Endothelial cell of umbilical vein (primary cell): Measurements from ENCODE around the gene PNKD. TPM values are rescaled to one million over a fixed set of nuclear protein-coding genes. Genes with fewer than 3 reads are reported as not detected.

ENCODE experiments used
- BruUV-seq: library from RNA; stranded (reverse); fragments of 400-500 nt; replicated peaks from 2 replicates; lab custom pipeline; 2021; lab: Mats Ljungman, UMichigan
- CTCF ChIA-PET: fragments of 300-600, 350-600 bp; sonication (Branson Sonifier 250); formaldehyde crosslinking; loops from one replicate; lab custom pipeline; 2021; ENCODE audit warnings: antibody characterized with exemption, inconsistent platforms; lab: Charles Lee
- POLR2A ChIA-PET: fragments of 300-600, 350-600 bp; sonication (Branson Sonifier 250); formaldehyde crosslinking; loops from one replicate; lab custom pipeline; 2021; ENCODE audit warnings: antibody characterized with exemption, inconsistent platforms; lab: Charles Lee
- DNase-seq: peaks from one replicate; pipeline ENCODE4 v3.0.0-alpha.2; 2011; ENCODE audit warnings: low read depth, low spot score
- FAIRE-seq: peaks from 2 replicates; lab custom pipeline; 2011; peaks lifted over from hg19 to GRCh38; lab: Jason Lieb, UNC
- H2AFZ ChIP-seq: 2 replicates; pipeline ENCODE4 v1.6.0; 2012; ENCODE audit warnings: low read depth, low read length, control low read depth, inconsistent platforms
- H3K27ac ChIP-seq: 2 replicates; pipeline ENCODE4 v1.5.1; 2011; ENCODE audit warnings: low read depth, mild to moderate bottlenecking, control low read depth, low read length, moderate library complexity; ENCODE audit not compliant: insufficient read depth
- H3K27me3 ChIP-seq, 2 experiments: 2 replicates each; pipeline versions ENCODE4 v1.6.0 to v1.6.1; 2011; ENCODE audit warnings: low read length in 2 of 2, mixed read lengths in 1 of 2; ENCODE audit not compliant: control insufficient read depth in 2 of 2, insufficient read depth in 2 of 2
- H3K36me3 ChIP-seq, 2 experiments: 2 replicates in 1 of 2; 3 replicates in 1 of 2; pipeline ENCODE4 v1.5.1; 2011; ENCODE audit warnings: low read length in 2 of 2, mild to moderate bottlenecking in 1 of 2, moderate library complexity in 1 of 2; ENCODE audit not compliant: control insufficient read depth in 2 of 2, insufficient read depth in 2 of 2; ENCODE audit errors: extremely low read depth in 1 of 2
- H3K4me1 ChIP-seq: 3 replicates; pipeline ENCODE4 v1.5.1; 2011; ENCODE audit warnings: mild to moderate bottlenecking, low read length; ENCODE audit not compliant: control insufficient read depth, insufficient read depth; ENCODE audit errors: extremely low read depth
- H3K4me2 ChIP-seq: 2 replicates; pipeline ENCODE4 v1.6.1; 2011; ENCODE audit warnings: low read length, control low read depth, mixed read lengths; ENCODE audit not compliant: insufficient read depth
- H3K4me3 ChIP-seq, 3 experiments: fragments of 200-600 bp in 1 of 3; sonication (generic), shearing (Covaris generic) in 1 of 3; replicated peaks in 1 of 3; 2 replicates each; pipeline ENCODE4 v1.5.1; 2011 to 2016; ENCODE audit warnings: control low read depth in 3 of 3, low read length in 3 of 3, mild to moderate bottlenecking in 2 of 3, inconsistent platforms in 1 of 3, low read depth in 1 of 3, moderate library complexity in 1 of 3; ENCODE audit not compliant: insufficient read depth in 1 of 3
- H3K79me2 ChIP-seq: 2 replicates; pipeline ENCODE4 v1.6.0; 2012; ENCODE audit warnings: low read length, inconsistent platforms; ENCODE audit not compliant: control insufficient read depth, insufficient read depth
- H3K9ac ChIP-seq: replicated peaks from 2 replicates; pipeline ENCODE3; 2011; ENCODE audit warnings: low read length, control low read depth; ENCODE audit not compliant: insufficient read depth; ENCODE audit errors: extremely low read depth
- H3K9me1 ChIP-seq: replicated peaks from 3 replicates; pipeline ENCODE4 v1.6.0; 2011; ENCODE audit warnings: mild to moderate bottlenecking, low read length; ENCODE audit not compliant: control insufficient read depth, insufficient read depth; ENCODE audit errors: extremely low read depth
- H3K9me3 ChIP-seq: replicated peaks from 2 replicates; pipeline ENCODE4 v1.5.1; 2012; ENCODE audit warnings: low read length, inconsistent platforms; ENCODE audit not compliant: control insufficient read depth, insufficient read depth
- H4K20me1 ChIP-seq: replicated peaks from 2 replicates; pipeline ENCODE3; 2011; ENCODE audit warnings: mild to moderate bottlenecking, low read length; ENCODE audit not compliant: control insufficient read depth, insufficient read depth; ENCODE audit errors: extremely low read depth
- CTCF ChIP-seq, 2 donors: IDR thresholded peaks; 1 replicate in 1 of 2; 2 replicates in 1 of 2; pipeline ENCODE4 v1.5.1; 2011; ENCODE audit warnings: low read length in 2 of 2, mild to moderate bottlenecking in 2 of 2, moderate library complexity in 2 of 2, control low read depth in 1 of 2, inconsistent platforms in 1 of 2, low read depth in 1 of 2; ENCODE audit not compliant: insufficient read depth in 1 of 2; ENCODE audit errors: extremely low read depth in 1 of 2
- FOS ChIP-seq: IDR thresholded peaks from 2 replicates; pipeline ENCODE4 v1.6.1; 2011; ENCODE audit warnings: mild to moderate bottlenecking, low read length, moderate library complexity, borderline replicate concordance; ENCODE audit not compliant: insufficient read depth
- GATA2 ChIP-seq: IDR thresholded peaks from 2 replicates; pipeline ENCODE4 v1.7.0; 2011; ENCODE audit warnings: low read depth, mild to moderate bottlenecking, moderate library complexity, mixed read lengths, low read length; ENCODE audit not compliant: insufficient read length, insufficient read depth
- JUN ChIP-seq: IDR thresholded peaks from 2 replicates; pipeline ENCODE4 v1.6.1; 2011; ENCODE audit warnings: borderline replicate concordance, low read depth; ENCODE audit not compliant: insufficient read length, insufficient read depth
- MYC ChIP-seq: IDR thresholded peaks from one replicate; pipeline ENCODE4 v1.6.1; 2011; ENCODE audit warnings: mild to moderate bottlenecking, low read depth, low read length
- POLR2A ChIP-seq: IDR thresholded peaks from 2 replicates; pipeline ENCODE4 v1.6.1; 2012; ENCODE audit warnings: low read depth, mild to moderate bottlenecking, control low read depth, low read length
- POLR2AphosphoS5 ChIP-seq: IDR thresholded peaks from 2 replicates; pipeline ENCODE4 v1.6.1; 2012; ENCODE audit warnings: low read depth, mild to moderate bottlenecking, control low read depth, low read length, moderate library complexity; ENCODE audit not compliant: insufficient read depth
- dilution Hi-C: fragments of 300-500 bp; cut with MboI; formaldehyde crosslinking; loops from one replicate; pipeline ENCODE4 v1.15.0; 2019; ENCODE audit warnings: low sequenced_read_pairs; ENCODE audit not compliant: extremely low pct_ligation_motif_present
- intact Hi-C: fragments of 100-400 bp; cut with micrococcal nuclease; formaldehyde crosslinking; loops from one replicate; pipeline ENCODE4 v1.10.0; 2022
- polyA plus RNA-seq, 4 experiments: library from polyadenylated mRNA; depleted of rRNA in 3 of 4; stranded (reverse) in 3 of 4; unstranded in 1 of 4; fragments of >200 nt; gene quantifications; 2 replicates each; pipeline versions ENCODE4 v1.2.1 to v1.2.3, GENCODE V29; 2011 to 2012; ENCODE audit warnings: missing spikeins in 1 of 4
- total RNA-seq: library from RNA; stranded (reverse); gene quantifications from 2 replicates; pipeline ENCODE4 v1.2.3, GENCODE V29; 2021
- TF ChIP-seq, protein P1 (sequence below): IDR thresholded peaks from 2 replicates; pipeline ENCODE4 v1.6.1; 2011; ENCODE audit not compliant: insufficient read depth, insufficient read length

PNKD gene
- total and polyA plus RNA-seq, 2 donors (not counting 3 experiments of a cell fraction or from before 2014, with no cell fraction given): 56.1 to 88.3 TPM

- CTCF ChIA-PET: interaction anchor here (1.0 to 1.2 kb wide), 2 partner anchors 11 to 30 kb away, joined by 3 read pairs; no protein-coding TSS in a partner anchor
- no peaks in the 10 kb centered on the region for H3K79me2 ChIP-seq
- no peaks in the 10 kb centered on the region for H4K20me1 ChIP-seq
- H3K9ac ChIP-seq: no peak overlapping the region
- POLR2A ChIA-PET: no interaction called here
- no peaks in the 10 kb centered on the region for H3K9me1 ChIP-seq
- TF ChIP-seq CTCF (IDR thresholded peaks at IDR 0.05; ENCODE audit: extremely low read depth in 1 of 2, insufficient read depth in 1 of 2, low read depth in 1 of 2, low read length in 2 of 2) (no peak), JUN (no peak), POLR2AphosphoS5 (no peak), POLR2A (no peak), MYC (no peak), GATA2 (no peak), FOS (no peak)
- TF ChIP-seq, protein P1, sequence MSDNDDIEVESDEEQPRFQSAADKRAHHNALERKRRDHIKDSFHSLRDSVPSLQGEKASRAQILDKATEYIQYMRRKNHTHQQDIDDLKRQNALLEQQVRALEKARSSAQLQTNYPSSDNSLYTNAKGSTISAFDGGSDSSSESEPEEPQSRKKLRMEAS: no peak
- no TSS peak for BruUV-seq
- no peaks in the 10 kb centered on the region for H3K36me3 ChIP-seq
- no peaks in the 10 kb centered on the region for H3K27me3 ChIP-seq
- H2AFZ ChIP-seq: no peak overlapping the region
- DNase-seq: no peak
- peaks cover 13% of the 10 kb centered on the region for H3K4me1 ChIP-seq
- H3K4me2 ChIP-seq: no peak overlapping the region
- no peaks in the 10 kb centered on the region for H3K9me3 ChIP-seq
- dilution Hi-C loops (no loop called here), intact Hi-C loops (no loop called here)
- no peak overlapping the region for H3K4me3 ChIP-seq
- no peak for FAIRE-seq
- no peak overlapping the region for H3K27ac ChIP-seq
These were observed 42.0 kb downstream of the PNKD start for GRCh38 chr2:218312267-218312756.
